Tongue (tissue), 2 donors: ENCODE results near the gene XIST. TPM values are rescaled to one million over a fixed set of nuclear protein-coding genes. Genes with fewer than 3 reads are reported as not detected.
"Not testable (repeated sequence)": the region's sequence is repeated elsewhere in the genome, so short reads cannot be mapped to it uniquely, and the experiment has no call there.

ENCODE experiments used
- DNase-seq: peaks from one replicate; pipeline ENCODE4 v3.0.0-alpha.2; 2015
- total RNA-seq: library from RNA; depleted of rRNA; stranded (reverse); fragments of >200 nt; gene quantifications from one replicate; pipeline ENCODE4 v1.2.3, GENCODE V29; 2014

The XIST gene
- total RNA-seq, 1 donor from 2014 or later, result 264 TPM

DNA sequence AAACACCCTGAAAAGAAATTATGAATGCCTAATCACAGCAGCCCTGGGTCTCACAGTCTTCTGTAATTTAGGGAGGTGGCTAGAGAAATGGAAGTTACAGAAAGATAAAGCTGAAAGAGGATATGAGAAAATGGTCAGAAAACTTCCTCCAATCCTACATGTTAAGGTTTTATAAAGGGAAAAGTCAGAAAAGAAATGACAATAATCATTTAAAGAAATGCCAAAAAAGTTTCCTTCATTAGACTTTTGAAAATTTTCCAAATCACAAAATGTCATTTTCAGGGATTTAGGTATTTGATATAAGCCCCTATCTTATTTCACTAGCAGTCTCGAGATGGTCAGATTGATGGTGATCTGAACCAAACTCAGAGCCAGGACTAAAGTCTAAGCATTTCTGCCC lies 13.4 kb downstream of the XIST start:
- no peak for DNase-seq

DNA sequence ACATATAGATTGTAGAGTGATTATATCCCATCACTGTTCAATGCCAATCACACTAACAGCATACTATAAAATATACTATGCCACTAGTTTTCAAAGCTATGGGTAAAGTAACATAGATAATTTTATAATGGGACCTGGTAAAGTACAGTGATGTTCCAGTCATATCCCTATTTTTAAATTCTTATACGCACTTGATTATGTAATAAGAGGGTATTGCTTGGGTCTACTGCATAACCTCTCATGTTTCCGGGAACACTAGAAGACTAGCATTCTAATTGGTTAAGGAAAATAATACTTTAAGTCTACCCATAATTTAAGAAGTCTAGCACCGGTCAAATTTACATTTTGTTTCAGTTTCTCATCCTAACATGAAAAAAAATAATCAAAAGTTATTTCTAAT lies 14.4 kb downstream of the XIST start:
- no peak for DNase-seq

DNA sequence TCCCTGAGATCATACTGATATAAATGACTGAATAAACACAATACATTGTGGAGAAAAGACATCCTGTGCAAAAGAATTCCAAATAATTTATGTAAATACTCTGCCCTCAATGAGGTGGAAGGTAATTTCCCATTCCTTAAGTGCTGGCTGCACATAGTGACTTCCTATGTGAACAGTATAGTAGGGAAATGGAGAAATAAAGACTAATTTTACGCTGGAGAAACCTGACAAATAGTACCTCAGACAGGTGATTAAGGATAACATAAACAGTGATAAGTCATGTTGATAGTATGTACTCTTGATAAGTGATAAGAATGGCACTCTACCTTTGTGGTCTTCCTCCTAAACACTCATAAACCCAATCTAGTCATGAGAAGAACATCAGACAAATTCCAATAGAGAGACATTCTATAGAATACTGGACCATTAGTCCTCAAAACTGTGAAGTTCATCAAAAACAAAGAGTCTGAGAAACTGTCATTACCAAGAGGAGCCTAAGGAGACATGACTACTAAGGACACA lies 15.5 kb downstream of the XIST start:
- DNase-seq, result no peak

DNA sequence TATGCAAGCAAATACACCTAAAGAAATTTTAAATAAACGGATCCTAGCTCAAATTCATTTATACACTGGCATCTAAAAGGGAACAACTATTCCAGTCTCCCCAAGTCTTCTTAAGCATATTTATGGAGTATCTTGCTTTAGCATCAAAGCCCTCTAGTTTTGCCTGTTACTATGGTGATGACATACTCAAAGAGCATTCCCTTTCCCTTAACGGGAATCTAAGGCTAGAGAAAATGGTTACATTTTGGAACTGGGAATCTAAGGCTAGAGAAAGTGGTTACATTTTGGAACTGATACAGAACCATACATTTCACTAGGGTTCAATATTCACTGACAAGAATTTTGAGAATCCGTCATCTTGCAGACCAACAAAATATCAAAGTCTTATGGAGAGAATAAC lies 18.3 kb downstream of the XIST start:
- no peak for DNase-seq

DNA sequence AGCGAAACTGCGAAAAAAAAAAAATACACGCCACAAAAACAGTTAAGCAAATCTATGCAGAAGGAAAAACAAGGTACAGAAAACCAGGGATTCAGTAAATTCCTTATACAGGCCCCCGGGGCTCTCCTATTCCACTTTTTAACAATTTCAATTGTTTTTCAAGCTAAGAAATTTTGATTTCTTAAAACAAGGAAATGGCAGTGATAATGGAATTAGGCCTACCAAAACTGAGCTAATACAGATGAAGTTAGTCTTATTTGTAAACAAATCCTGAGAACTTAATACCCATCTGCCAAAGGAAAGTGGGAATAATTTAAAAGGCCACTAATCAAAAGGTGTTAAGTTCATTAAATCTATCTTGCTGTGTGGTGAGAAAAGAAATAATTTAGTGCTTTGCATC lies 20.2 kb downstream of the XIST start:
- no peak for DNase-seq

DNA sequence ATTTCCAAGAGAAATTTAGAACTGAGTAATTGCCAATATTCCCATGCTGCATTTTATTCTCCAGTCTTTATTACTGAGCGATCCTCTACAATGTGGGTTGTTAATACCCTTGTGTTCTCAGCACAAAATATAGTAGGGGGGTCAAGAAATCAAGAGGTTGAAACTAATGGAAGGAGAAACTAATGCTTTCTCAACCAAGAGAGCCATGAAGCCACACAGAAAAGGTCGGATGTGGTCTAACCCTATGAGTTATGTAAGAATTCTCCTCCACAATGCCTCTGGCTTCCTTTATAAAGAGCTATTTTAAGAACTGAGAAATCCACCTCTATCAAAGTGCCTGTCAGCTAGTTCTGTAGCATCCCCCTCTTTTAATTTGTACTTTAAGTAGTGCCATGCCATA lies 21.0 kb downstream of the XIST start:
- no peak for DNase-seq

DNA sequence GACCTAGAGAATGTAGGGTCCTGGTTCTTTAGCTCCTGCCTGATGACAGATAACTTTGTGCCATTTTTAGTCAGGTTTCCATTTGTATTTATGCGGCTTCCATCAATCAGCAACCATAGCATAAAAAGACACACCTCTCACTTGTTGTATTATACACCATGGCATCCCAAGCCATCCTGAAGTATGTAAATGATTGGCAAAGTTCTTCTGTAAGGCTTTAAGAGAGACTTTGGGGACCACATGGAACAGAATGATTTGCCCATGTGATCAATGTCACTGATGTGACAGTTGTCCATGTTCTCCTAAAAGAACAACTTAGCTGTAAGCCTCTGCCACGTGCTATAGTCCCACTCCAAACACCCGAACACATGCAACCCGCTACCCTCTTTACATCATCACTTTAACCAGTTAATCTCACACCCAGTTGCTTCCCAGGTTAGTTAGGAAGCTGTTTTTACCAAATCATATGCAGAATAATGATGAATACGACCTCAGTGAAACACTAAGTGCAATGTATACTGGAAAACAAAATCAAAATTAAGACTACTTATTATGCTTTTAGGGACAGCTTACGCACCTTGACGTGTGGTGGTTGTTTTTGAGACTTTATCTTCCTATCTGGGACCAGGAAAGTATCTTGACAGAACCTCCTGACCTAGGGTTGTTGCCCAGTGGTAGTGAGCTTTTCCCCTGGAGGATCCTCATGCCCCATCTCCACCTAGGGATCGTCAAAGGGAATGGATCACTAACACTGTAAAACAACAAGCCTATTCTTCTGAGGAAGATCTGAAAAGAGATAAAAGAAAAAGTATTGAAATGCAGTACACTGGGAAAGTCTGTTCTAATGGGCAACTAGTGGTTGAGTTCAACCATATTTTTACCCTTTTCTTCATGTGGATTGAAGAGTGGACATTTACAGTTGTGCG lies 21.8 kb downstream of the XIST start:
- DNase-seq, result no peak

DNA sequence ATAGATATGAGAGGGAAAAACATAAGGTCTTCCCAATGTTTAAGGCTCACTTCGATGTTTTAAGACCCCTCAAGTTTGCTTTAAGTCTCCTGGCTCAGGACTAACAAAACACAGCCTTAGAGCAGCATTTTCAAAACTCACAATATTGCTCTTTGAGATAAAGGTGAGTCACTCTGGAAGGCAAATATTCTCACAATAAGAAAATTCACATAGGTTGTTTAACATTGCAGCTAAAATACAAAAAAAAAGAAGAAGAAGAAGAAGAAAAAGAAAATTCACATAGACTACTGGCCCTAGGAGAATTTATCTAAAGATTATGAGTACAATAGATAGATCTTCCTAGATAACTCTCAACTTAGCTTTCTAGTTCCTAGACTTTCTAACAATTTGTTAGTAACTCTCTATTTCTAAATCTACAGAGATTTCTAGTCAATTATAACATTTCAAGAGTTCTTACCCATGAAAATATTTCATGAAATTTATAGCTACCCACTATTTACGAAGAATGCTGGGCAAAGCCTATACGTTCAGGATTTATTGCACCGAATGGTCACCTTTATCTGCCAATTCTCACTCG lies 22.5 kb downstream of the XIST start:
- no peak for DNase-seq

DNA sequence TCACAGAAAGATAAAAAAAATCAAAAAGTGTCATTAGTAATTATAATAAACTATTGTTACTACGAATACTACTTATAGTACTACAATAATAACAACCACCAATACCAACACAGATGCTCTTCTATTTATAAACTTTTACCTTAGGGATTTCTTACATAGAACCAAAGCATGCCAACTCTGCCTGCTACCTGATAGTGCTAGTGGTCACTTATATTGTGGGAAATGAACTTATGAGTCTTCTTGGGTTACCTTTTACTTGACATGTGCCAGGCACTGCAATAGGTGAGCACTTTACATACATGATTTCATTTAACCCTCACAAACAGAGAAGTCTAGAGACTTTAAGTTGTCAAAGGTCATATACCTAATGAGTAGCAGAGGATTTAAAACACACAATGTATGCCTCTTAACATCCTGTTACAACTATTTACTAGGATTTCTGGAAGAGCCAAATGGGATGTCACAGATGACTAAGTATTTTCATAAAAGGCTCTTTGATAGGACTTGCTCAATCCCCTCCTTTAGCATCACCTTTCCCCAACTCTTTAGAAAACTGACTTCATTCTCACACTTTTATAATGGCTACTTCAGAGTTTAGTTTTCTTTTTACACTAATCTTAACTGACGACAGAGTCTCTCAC lies 24.3 kb downstream of the XIST start:
- DNase-seq, result no peak

DNA sequence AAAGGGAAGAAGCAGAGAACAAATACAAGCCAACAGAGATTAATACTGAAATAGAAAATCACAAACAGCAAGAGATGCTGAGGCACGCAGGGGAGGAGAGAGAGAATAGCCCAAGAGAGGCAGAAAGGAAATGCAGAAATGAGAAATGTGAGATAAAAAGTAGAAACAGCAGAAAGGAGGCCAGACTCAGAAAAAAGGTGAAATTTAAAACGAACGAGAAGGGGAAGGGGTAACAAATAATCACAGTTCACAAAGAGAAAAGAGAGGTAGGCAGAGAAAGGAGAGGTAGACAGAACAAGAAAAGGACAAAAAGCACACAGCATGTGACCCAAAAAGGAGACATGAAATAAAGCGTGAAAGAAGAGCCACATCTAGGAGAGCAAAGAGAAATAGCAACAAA lies 25.1 kb downstream of the XIST start:
- no peak for DNase-seq

DNA sequence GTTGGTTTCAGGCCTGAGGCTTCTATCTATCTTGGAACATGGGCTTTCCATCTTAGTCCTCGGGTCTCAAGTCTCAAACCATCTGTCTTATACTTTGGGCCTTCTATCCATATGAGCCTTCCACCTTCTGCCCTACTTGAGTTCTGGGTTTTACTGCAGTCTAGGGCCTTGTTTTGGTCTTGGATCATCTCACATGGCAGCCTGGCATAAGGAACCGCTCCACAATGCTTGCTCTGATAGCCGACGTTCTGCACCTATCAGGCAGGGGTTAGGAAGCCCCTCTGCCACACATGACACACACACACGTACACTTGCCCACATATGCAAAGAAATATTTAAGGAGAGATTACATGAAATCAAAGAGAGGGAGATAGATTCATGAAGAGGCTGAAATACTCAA lies 25.5 kb downstream of the XIST start:
- DNase-seq, result no peak

DNA sequence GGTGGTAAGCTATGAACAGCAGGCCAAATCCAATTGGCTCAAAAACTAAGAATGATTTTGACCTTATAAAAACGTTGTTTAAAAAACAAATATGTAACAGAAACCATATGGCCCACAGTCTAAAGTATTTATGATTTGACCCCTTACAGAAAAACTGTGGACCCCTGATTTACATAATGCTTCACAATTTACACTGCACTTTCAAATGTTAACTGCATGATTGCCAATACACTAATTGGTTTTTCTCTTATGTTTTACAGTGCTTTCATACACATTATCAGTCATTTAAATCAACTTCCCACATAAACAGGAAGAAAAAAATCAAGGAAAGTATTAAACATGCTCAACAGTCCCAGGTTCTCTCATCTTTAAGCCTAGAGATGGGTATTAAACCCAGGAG lies 26.9 kb downstream of the XIST start:
- no peak for DNase-seq

DNA sequence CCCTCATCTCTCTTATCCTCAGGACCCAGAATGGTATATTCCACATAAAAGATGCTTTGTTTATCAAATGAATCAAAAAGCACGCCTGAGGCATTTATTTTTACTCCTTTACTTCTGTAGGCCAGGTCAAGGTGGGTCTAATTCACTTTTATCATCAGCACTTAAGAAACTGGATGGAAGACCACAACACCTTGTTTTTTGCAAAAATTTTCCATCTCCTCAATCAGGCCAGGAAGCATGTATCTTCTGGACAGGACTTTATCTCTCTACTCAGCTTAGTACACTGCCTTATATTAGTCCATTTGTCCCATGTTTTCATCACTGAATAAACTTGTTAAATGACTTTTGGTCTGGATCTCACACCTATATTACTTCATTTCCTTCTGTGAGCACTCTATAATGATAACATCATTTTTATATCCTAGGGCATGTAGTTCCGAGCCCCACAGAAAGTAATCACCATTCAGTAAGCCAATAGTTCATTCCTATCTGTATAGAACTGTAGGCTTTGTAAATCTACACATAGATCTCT lies 29.0 kb downstream of the XIST start:
- no peak for DNase-seq

DNA sequence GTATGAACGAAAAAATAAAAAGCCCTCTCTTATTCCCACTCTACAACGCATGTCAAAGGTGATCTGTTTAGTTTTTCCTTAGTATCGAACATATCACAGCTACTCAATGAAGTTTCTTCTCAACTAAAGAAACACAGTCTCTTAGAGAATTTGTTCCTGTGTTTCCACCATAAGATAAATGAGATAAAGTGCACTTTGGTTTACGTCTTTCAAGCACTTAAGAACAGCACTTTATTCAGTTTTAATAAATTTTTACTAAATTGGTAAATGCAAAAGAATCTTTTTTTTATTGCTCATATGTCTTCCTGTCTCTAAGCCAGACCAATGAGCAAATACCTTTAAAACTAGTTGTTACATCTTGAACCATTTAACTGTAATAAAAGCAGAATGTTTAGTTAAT lies 29.7 kb downstream of the XIST start:
- DNase-seq, result no peak

DNA sequence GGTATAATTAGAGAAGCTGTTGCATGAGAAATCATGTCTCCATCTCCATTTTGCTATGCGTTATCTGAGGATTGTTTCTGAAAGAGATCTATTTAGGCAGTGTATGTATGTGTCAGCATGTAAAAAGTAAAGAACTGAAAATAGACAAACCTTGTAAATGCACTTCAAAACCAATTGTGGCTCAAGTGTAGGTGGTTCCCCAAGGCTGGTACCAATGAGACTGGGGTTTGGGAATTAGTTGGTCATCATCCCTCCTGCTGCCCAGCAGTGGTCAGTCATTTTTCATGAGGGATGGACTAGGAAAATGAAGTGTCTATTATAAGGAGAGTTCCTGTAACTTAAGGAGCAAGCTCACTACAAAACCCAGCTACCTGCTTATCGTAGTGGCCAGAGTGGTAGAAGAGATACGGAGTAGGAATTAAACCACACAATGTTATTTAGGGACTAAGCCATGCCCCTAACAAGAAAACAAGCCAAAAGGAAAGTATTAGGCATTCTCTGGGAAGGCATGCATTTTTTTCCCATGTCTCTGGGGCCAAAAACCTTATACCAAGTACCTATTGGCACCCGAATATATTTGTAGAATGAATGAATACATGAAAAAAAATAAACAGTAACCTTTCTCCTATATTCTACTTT lies 30.5 kb downstream of the XIST start:
- no peak for DNase-seq

DNA sequence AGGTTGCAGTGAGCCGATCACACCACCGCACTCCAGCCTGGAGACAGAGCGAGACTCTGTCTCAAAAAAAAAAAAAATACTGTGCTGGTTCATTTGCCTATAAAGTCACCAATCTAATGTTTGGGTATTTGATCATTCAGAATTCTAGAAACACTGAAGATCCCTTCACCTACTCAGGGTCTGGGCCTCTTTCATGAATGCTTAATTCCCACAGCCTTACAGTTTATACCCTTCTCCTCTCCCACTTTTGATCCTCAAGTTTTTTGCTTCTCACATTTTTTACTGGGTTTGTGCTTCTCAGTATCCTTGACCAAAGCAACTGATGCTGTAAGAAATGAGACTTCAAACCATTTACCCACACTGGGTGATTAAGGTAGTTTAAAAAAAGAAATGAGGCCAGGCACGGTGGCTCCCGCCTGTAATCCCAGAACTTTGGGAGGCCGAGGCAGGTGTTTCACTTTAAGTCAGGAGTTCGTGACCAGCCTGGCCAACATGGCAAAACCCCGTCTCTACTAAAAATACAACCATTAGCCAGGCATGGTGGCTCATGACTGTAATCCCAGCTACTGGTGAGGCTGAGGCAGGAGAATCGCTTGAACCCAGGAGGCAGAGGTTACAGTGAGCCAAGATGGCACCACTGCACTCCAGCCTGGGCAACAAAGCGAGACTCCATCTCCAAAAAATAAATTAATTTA lies 32.5 kb downstream of the XIST start:
- not testable (repeated sequence) for DNase-seq

DNA sequence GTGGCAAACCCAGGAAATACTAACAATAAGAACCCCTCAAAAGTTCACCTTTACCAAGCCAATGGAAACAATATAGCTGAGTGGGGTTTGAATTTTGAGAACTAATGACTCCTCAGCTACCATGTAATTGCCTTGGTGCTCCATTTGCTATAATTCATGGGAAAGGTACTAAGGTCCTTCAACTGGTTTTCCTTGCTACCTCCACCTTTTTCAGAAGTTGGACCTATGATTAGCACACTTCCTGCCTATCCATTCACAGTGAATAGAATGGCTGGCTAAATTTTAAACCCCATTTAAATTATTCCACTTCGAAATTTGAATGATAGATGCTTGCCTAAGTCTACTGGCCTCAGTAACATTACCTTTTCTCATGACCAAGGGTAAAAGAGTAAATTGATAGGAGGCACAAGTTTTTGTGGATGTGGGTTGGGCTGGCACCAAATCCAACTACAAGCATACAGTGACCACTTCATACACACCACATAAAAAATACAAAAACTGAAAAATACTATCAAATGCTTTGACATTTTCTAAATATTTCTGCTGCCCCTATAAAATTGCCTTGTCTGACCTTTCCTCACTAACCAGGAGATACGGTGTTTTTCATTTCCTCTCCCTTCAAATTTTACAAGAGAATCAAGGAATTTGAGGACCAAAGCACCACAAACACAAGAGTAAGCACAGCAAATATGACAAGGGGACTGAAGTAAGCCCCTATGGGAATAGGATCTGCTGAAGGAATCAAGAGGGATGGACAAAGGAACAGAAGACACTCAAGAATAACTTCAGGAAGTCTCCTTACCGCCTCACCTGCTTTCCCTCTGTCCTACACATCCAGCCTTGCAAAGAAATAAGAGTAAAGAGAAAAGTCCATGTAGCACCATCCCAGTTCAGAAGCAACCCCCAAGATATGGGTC lies 34.1 kb downstream of the XIST start:
- no peak for DNase-seq

DNA sequence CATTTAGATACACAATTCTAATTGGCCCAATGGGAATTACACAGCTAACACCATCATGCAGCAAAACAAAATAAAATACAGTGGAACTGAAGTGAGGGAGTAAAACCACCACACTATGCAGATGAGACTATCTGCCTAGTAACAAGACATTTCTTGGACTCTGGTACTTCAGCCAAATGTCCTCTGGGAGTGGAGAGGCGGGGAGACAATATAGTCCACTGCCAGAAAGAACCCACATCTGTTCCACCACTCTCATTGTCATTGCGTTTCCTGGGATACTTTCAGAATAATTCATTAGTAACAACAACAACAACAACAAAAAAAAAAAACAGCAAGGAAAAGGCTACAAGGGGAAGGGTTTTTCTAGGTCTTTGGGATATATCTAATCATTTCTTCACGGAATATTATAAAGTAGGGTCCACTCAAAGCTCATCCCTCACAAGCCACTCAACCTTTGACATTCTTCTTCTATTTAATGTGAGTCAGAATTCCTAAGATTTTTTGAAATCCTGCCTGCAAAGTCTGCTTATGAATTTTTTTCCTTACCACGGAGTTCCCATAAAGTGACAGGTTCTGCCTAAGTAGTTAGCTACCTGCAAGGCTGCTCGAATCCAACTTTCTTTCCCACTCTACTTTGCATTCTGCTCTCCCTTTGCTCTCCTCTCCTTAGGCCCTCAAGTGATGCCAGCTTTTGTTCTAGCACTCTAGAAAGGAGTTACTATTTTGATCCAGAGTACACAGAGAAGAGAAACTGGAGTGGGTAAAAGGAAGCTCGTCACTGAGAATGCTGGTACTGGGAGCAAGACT lies 34.9 kb downstream of the XIST start:
- DNase-seq, result no peak

DNA sequence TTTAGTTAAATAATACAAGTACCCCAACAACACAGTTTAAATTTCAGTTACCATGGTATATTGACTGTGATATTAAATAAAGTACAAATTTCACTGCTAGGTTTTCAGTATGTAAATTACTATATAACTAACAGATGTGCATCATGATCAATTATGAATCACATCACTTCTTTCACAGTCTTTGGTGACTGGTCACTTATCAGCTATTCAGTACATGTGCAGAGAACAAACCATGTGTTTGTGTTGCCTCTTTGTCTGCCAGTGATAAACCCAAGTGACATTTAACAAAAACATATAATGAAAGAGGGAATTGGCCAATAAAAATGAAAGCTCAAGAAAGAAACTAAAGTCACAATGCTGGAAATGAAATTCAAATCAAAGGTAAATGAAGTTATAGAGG lies 40.3 kb downstream of the XIST start:
- DNase-seq, result no peak

DNA sequence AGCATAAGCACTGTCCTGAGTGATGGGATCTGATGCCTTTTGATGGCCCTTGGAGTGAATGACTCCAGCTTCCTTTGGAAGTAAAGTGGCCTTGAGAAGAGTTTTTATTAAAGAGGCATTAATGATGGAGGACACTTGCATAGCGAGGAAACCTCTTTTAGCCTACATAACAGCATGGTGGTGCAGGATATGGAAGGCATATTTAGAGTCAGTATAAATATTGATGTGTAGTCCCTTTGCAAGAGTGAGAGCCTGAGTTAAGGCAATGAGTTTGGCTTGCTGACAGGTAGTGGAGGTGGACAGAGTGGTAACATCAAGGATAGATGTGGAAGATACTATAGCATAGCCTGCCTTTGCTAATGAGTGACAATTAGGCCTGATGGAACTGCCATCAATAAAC lies 48.4 kb downstream of the XIST start:
- not testable (repeated sequence) for DNase-seq
